ENCODE measurements around the gene BCKDK. TPM values are rescaled to one million over a fixed set of nuclear protein-coding genes. Genes with fewer than 3 reads are reported as not detected.
A peak's percentile ranks its signal among the peaks of the same experiment; 100 is the strongest.

BCKDK gene
- total and polyA plus RNA-seq, 2 of the 13 experiments (the other 11 are each of a cell fraction or from before 2014, with no cell fraction given): 24.9 to 42.6 TPM

DNA sequence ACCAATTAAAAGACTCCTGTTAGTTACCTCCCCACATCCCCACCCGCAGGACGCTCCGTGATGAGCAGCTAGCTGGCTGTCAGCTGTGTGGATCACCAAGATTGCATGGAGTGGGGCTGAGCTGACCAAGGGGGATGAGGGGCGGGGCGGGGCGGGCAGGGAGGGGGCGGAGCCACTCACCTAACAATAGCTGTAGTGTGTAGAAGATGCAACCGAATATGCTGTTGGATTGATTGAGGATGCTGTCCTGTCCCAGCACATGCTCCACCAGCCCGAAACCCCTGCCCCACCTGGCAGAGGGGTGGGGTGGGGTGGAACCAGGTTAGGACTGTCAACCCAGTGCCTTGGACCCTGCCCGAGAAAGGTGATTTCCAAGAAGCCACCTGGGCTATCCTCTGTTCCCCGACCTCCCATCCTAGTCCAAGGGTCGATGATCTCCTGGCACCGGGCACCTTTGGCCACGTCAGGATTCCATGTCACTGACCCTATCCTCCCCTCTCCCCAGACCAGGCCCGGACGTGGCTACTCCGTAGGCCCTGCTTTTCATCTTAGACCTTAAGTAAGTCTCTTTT is 15.0 kb upstream of the BCKDK start:
- FAIRE-seq: peak; percentile 74
- Histone ChIP-seq H3K9me3 (ENCODE audit: low read length) (no peaks in the 10 kb centered on the region), H3K27ac (ENCODE audit: extremely low read length, insufficient read depth, low read length) (peak overlapping the region; percentile 84), H4K20me1 (ENCODE audit: insufficient read depth, low read length) (peaks cover 12% of the 10 kb centered on the region), H3K4me3 (replicated peaks in 1 of 3; ENCODE audit: insufficient read depth in 1 of 3, low read depth in 2 of 3, low read length in 3 of 3) (peak overlapping the region; percentile 80 to 100 (median 82)), H2AFZ (ENCODE audit: low read length) (no peak overlapping the region), H3K4me1 (ENCODE audit: insufficient read depth, low read length) (peaks cover 27% of the 10 kb centered on the region), H3K9ac (ENCODE audit: insufficient read depth, low read depth, low read length) (peak overlapping the region; percentile 94), H3K4me2 (ENCODE audit: low read depth, low read length) (peak overlapping the region; percentile 99), H3K27me3 (ENCODE audit: control insufficient read depth in 1 of 2, insufficient read depth in 2 of 2, low read length in 2 of 2) (no peaks in the 10 kb centered on the region; a peak in 1 of 5 replicates), H3K79me2 (ENCODE audit: insufficient read depth, low read length) (peaks cover 33% of the 10 kb centered on the region), H3K36me3 (replicated peaks in 1 of 2; ENCODE audit: control insufficient read depth in 1 of 2, insufficient read depth in 2 of 2, low read length in 2 of 2) (peaks cover 13 to 32% of the 10 kb centered on the region in 2 experiments)
- peak; percentile 36 for ATAC-seq
- DNase-seq (ENCODE audit: low spot score): peak; percentile 74
- WGBS (ENCODE audit: low lambda C conversion rate): 5% methylated on average over 17 of the region's 17 CpGs
- in situ Hi-C loops (cut with HindIII; ENCODE audit: extremely low pct_ligation_motif_present, low pct_unique_long_range_greater_than_20kb): no loop called here
- no TSS peak for BruUV-seq (replicated peaks)
- ChIA-PET POLR2A (interaction anchor here (0.7 to 5.0 kb wide), 15 partner anchors 9 to 138 kb away, joined by 3 to 49 read pairs (median 6); partner anchors contain the start of genes FUS, HSD3B7, KAT8 and STX4), CTCF (ENCODE audit: low intra/inter-chr PET ratio, low total read pairs) (no interaction called here)
- intact Hi-C loops (cut with micrococcal nuclease; ENCODE audit: unreplicated experiment): loop anchor here (1.0 to 10.0 kb wide), 2 partner anchors 49 to 138 kb away; partner anchors contain the start of gene SETD1A
- TF ChIP-seq CHD4 (IDR thresholded peaks at IDR 0.05; ENCODE audit: borderline replicate concordance, low read length) (no peak), SPEN (CRISPR knock-in tag; IDR thresholded peaks at IDR 0.05; ENCODE audit: low read depth) (no peak), PHB2 (IDR thresholded peaks at IDR 0.05; ENCODE audit: partially characterized antibody) (no peak), CBX5 (CRISPR knock-in tag; IDR thresholded peaks at IDR 0.05; ENCODE audit: borderline replicate concordance) (peak; percentile 28; the same call in 1 of the 2 replicates), ZMYM3 (CRISPR knock-in tag; IDR thresholded peaks at IDR 0.05) (no peak), TP53 (CRISPR knock-in tag; conservative IDR thresholded peaks at IDR 0.05) (no peak), TEAD2 (CRISPR knock-in tag; IDR thresholded peaks at IDR 0.05) (no peak), MBNL3 (CRISPR knock-in tag; conservative IDR thresholded peaks at IDR 0.05) (no peak), ZNF580 (CRISPR knock-in tag; IDR thresholded peaks at IDR 0.05; ENCODE audit: borderline replicate concordance, low read depth) (peak; percentile 3; the same call in 1 of the 2 replicates), ZNF230 (CRISPR knock-in tag; IDR thresholded peaks at IDR 0.05) (no peak), ZNF564 (CRISPR knock-in tag; IDR thresholded peaks at IDR 0.05) (no peak), ZNF562 (CRISPR knock-in tag; IDR thresholded peaks at IDR 0.05; ENCODE audit: borderline replicate concordance) (no peak), CENPBD1 (CRISPR knock-in tag; IDR thresholded peaks at IDR 0.05; ENCODE audit: borderline replicate concordance, low read depth) (no peak), ELF4 (CRISPR knock-in tag; IDR thresholded peaks at IDR 0.05; ENCODE audit: borderline replicate concordance) (no peak), SRF (IDR thresholded peaks at IDR 0.05; ENCODE audit: low read depth, low read length) (no peak), ZEB1 (IDR thresholded peaks at IDR 0.05; ENCODE audit: insufficient replicate concordance, low read depth) (no peak), TERF1 (CRISPR knock-in tag; IDR thresholded peaks at IDR 0.05) (no peak)
- TF ChIP-seq, protein P1, sequence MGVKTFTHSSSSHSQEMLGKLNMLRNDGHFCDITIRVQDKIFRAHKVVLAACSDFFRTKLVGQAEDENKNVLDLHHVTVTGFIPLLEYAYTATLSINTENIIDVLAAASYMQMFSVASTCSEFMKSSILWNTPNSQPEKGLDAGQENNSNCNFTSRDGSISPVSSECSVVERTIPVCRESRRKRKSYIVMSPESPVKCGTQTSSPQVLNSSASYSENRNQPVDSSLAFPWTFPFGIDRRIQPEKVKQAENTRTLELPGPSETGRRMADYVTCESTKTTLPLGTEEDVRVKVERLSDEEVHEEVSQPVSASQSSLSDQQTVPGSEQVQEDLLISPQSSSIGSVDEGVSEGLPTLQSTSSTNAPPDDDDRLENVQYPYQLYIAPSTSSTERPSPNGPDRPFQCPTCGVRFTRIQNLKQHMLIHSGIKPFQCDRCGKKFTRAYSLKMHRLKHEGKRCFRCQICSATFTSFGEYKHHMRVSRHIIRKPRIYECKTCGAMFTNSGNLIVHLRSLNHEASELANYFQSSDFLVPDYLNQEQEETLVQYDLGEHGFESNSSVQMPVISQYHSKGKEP (CRISPR knock-in tag; IDR thresholded peaks at IDR 0.05): no peak
- TF ChIP-seq, protein P2, sequence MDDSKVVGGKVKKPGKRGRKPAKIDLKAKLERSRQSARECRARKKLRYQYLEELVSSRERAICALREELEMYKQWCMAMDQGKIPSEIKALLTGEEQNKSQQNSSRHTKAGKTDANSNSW (CRISPR knock-in tag; IDR thresholded peaks at IDR 0.05; ENCODE audit: borderline replicate concordance): no peak
- TF ChIP-seq, protein P3, sequence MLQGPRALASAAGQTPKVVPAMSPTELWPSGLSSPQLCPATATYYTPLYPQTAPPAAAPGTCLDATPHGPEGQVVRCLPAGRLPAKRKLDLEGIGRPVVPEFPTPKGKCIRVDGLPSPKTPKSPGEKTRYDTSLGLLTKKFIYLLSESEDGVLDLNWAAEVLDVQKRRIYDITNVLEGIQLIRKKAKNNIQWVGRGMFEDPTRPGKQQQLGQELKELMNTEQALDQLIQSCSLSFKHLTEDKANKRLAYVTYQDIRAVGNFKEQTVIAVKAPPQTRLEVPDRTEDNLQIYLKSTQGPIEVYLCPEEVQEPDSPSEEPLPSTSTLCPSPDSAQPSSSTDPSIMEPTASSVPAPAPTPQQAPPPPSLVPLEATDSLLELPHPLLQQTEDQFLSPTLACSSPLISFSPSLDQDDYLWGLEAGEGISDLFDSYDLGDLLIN (CRISPR knock-in tag; IDR thresholded peaks at IDR 0.05; ENCODE audit: borderline replicate concordance): no peak
